ENCODE data around the gene PPP1R9A.

DNA sequence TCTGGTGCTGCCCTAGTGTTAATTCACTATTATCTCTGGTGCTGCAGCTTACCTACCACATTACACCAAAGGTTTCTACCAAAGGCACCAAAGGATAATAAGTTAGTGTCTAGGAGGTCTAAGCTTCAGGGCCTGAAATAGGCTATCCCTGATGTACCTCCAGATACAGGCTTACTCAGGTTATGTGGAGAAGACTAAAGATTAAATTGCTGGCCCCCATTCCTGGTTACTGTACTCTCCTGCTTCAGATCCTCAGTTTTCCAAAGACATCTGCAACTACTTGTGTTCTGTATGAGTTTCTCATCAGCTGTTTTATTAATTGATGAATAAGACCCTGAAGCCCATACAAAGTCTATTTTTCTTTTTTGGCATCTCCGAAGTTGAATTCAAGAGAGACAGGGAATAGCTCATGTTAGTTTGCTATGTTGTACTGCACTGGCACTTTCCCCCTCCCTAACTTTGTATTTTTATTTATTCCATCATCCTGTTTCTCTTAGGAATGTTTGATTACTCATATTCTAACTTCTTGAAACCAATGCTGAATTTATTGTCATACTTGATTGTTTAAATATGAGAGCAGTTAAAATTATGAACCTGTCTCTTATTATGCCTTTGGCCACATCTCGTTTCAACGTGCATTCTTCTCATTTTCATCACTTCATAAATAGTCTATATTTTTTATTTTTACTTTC, 331.0 kb downstream of the PPP1R9A start:
- TF ChIP-seq, protein P1, sequence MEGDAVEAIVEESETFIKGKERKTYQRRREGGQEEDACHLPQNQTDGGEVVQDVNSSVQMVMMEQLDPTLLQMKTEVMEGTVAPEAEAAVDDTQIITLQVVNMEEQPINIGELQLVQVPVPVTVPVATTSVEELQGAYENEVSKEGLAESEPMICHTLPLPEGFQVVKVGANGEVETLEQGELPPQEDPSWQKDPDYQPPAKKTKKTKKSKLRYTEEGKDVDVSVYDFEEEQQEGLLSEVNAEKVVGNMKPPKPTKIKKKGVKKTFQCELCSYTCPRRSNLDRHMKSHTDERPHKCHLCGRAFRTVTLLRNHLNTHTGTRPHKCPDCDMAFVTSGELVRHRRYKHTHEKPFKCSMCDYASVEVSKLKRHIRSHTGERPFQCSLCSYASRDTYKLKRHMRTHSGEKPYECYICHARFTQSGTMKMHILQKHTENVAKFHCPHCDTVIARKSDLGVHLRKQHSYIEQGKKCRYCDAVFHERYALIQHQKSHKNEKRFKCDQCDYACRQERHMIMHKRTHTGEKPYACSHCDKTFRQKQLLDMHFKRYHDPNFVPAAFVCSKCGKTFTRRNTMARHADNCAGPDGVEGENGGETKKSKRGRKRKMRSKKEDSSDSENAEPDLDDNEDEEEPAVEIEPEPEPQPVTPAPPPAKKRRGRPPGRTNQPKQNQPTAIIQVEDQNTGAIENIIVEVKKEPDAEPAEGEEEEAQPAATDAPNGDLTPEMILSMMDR (IDR thresholded peaks at IDR 0.05) = no peak
- no peak for TF ChIP-seq POLR2A (IDR thresholded peaks at IDR 0.05)
- no peak for TF ChIP-seq POLR2AphosphoS5 (IDR thresholded peaks at IDR 0.05)
